Measurements from ENCODE around the gene UNC45A.

The UNC45A gene

GRCh38 chr15:90945091-90945490 is 10.0 kb downstream of the UNC45A start:
- DNase-seq: no peak

GRCh38 chr15:90946538-90946937 is 11.5 kb downstream of the UNC45A start:
- no peak for DNase-seq

- DNase-seq: no peak
These were observed 12.0 kb downstream of the UNC45A start for GRCh38 chr15:90946941-90947576.

GRCh38 chr15:90947577-90948357 is 12.7 kb downstream of the UNC45A start:
- DNase-seq: no peak

GRCh38 chr15:90948506-90948905 is 13.4 kb downstream of the UNC45A start:
- no peak for DNase-seq

GRCh38 chr15:90949979-90950675 is 15.0 kb downstream of the UNC45A start:
- DNase-seq: no peak

GRCh38 chr15:90950676-90951075 is 15.6 kb downstream of the UNC45A start:
- no peak for DNase-seq

- no peak for DNase-seq
These were observed 18.0 kb downstream of the UNC45A start for GRCh38 chr15:90952901-90953677.

GRCh38 chr15:90953947-90954711 is 19.0 kb downstream of the UNC45A start:
- DNase-seq: no peak

GRCh38 chr15:90954712-90955623 is 19.9 kb downstream of the UNC45A start, which contains the start of gene RCCD1:
RCCD1 (plus strand) TSS chr15:90954884; CDS start chr15:90956735, 1,851 bp downstream.
- DNase-seq: peak; percentile 76 to 89 (median 82)

- no peak for DNase-seq
These were observed 20.7 kb downstream of the UNC45A start for GRCh38 chr15:90955624-90956273.

GRCh38 chr15:90956274-90957030 is 21.4 kb downstream of the UNC45A start:
- DNase-seq: peak in 5 of 6 experiments; percentile 28 to 57 (median 44)

- DNase-seq: no peak
These were observed 22.1 kb downstream of the UNC45A start for GRCh38 chr15:90957031-90957790.

- no peak for DNase-seq
These were observed 22.7 kb downstream of the UNC45A start for GRCh38 chr15:90957791-90958190.

- DNase-seq: no peak
These were observed 24.0 kb downstream of the UNC45A start for GRCh38 chr15:90959028-90959595.

- no peak for DNase-seq
These were observed 24.8 kb downstream of the UNC45A start for GRCh38 chr15:90959894-90960293.

GRCh38 chr15:90960298-90961091 is 25.4 kb downstream of the UNC45A start:
- no peak for DNase-seq

- DNase-seq: no peak
These were observed 26.9 kb downstream of the UNC45A start for GRCh38 chr15:90962021-90962420.

All from stimulated activated naive CD4-positive, alpha-beta T cell (primary cell).